Astrocyte of the spinal cord (primary cell): ENCODE results near the gene TMEM201.

Experiments used
- DNase-seq: peaks from one replicate; pipeline ENCODE4 v3.0.0; 2011; ENCODE audit warnings: low read depth, low spot score
- H3K4me3 ChIP-seq: 2 replicates; pipeline ENCODE4 v1.5.1; 2011; ENCODE audit warnings: low read depth, mild to moderate bottlenecking, low read length, moderate library complexity
- CTCF ChIP-seq: IDR thresholded peaks from 2 replicates; pipeline ENCODE4 v1.5.1; 2012; ENCODE audit warnings: low read depth, mild to moderate bottlenecking, low read length, inconsistent platforms
- in situ Hi-C: cut with HindIII; loops from 2 replicates; pipeline ENCODE4 v1.10.0; 2017; ENCODE audit warnings: low sequenced_read_pairs

The TMEM201 gene

DNA sequence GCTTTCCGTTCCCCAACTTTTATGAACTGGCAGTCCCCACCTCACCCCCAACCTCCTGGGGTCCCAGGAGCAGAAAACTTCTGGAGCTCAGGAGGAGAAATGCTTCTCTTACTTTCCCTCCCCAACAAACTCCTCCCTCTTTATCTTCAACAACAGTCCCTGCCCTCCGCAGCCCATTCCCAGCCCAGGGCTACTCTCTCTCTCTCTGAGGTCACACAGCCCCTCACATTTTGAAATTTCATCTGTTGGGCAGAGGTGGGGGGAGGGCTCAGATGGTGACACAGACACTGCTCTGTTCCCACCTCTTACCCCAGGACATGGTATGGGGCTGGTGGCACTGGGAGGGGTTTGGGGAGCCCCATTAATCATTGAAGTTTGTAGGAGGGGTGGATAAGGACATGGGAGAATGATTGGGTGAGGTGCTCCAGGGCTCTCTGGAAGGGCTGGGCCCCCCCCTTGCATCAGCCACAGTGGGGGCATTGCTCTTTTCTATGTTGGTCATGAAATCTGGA is 68.9 kb downstream of the TMEM201 start:
- TF ChIP-seq CTCF, result no peak
- in situ Hi-C loops, result no loop called here
- no peak for DNase-seq

DNA sequence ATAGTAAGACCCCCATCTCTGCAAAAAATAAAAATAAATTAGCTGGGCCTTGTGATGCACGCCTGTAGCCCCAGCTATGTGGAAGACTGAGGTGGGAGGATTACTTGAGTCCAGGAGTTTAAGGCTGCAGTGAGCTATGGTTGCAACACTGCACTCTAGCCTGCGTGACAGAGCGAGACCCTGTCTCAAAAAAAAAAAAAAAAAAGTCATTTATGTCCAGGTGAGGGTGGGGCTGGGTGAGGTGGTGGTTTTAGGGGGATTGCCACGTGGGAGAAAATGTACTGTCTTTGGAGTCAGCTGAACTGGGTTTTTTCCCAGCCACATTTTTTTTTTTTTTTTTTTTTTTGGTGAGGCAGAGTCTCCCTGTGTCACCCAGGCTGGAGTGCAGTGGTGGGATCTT is 69.5 kb downstream of the TMEM201 start:
- in situ Hi-C loops, result no loop called here
- no peak overlapping the region for H3K4me3 ChIP-seq
- no peak for DNase-seq
- TF ChIP-seq CTCF, result no peak

More for the DNA sequence above, 68.9 kb downstream of the TMEM201 start:
- H3K4me3 ChIP-seq, result no peak overlapping the region

DNA sequence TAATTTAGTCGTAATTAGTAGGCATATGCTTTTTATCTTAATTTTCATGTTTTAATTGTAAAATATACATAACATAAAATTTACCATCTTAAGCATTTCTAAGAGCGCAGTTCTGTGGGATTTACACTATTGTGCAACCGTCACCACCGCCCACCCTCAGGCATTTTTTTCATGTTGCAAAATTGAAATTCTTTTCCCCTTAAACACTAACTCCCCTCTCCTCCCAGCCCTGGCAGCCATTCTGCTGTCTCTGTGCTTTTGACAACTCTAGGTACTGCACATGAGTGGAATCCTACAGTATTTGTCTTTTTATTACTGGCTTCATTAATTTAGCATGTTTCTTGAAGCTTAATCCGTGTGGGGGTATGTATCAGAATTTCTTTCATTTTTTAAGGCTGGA is 70.6 kb downstream of the TMEM201 start:
- peak; percentile 19 for DNase-seq
- no peak overlapping the region for H3K4me3 ChIP-seq
- no peak for TF ChIP-seq CTCF
- in situ Hi-C loops, result no loop called here

- no peak for DNase-seq
- no peak overlapping the region for H3K4me3 ChIP-seq
- no peak for TF ChIP-seq CTCF
- in situ Hi-C loops, result no loop called here
Observed at GRCh38 chr1:9663257-9663656, 74.5 kb downstream of the TMEM201 start.
